ENCODE results near the gene DNAJB4. TPM values are rescaled to one million over a fixed set of nuclear protein-coding genes. Genes with fewer than 3 reads are reported as not detected.

DNAJB4 gene
- total and polyA plus RNA-seq, 2 experiments from 2014 or later = 29.5 to 36.5 TPM

DNA sequence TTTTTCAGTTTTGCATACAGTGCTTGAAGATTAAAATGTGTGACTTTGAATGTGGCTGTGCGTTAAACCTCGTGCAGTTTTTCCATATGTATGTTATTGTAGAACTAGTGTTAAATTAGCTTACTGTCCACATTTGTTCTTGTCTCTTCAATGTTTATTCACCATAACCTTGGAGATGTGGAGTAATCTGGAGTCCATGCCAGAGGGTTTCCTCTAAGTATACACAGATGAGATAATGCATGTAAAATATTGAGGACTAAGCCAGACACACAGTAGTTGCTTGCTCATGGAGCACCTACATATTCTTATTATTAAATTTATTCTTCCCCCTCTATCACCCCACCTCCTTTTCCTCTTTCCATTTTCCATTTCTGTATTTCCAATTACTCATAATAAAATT, 33.3 kb downstream of the DNAJB4 start:
- TF ChIP-seq, protein P1, sequence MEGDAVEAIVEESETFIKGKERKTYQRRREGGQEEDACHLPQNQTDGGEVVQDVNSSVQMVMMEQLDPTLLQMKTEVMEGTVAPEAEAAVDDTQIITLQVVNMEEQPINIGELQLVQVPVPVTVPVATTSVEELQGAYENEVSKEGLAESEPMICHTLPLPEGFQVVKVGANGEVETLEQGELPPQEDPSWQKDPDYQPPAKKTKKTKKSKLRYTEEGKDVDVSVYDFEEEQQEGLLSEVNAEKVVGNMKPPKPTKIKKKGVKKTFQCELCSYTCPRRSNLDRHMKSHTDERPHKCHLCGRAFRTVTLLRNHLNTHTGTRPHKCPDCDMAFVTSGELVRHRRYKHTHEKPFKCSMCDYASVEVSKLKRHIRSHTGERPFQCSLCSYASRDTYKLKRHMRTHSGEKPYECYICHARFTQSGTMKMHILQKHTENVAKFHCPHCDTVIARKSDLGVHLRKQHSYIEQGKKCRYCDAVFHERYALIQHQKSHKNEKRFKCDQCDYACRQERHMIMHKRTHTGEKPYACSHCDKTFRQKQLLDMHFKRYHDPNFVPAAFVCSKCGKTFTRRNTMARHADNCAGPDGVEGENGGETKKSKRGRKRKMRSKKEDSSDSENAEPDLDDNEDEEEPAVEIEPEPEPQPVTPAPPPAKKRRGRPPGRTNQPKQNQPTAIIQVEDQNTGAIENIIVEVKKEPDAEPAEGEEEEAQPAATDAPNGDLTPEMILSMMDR (IDR thresholded peaks at IDR 0.05; ENCODE audit: poor library complexity) = no peak
- TF ChIP-seq EZH2phosphoT487 (IDR thresholded peaks at IDR 0.05; ENCODE audit: low read depth, severe bottlenecking, unreplicated experiment) (no peak), EZH2 (IDR thresholded peaks at IDR 0.05; ENCODE audit: borderline replicate concordance) (no peak)
- H3K9me2 ChIP-seq (replicated peaks; ENCODE audit: insufficient read depth) = no peaks in the 10 kb centered on the region
- H3K4me2 ChIP-seq = no peak overlapping the region
- no peaks in the 10 kb centered on the region for H3K36me3 ChIP-seq (replicated peaks; ENCODE audit: insufficient read depth, low read depth)
- no peaks in the 10 kb centered on the region for H3K27me3 ChIP-seq
- no peaks in the 10 kb centered on the region for H3K9me3 ChIP-seq (ENCODE audit: low read depth)
- WGBS (ENCODE audit: low lambda C conversion rate, missing lambda C conversion rate) = 87% methylated on average over 2 of the region's 2 CpGs
- H3K4me3 ChIP-seq = no peak overlapping the region
- H3K79me2 ChIP-seq = no peaks in the 10 kb centered on the region
- H4K20me1 ChIP-seq (ENCODE audit: insufficient read depth, poor library complexity, severe bottlenecking) = no peaks in the 10 kb centered on the region
- DNase-seq (ENCODE audit: low spot score) = no peak
- H3K4me1 ChIP-seq (ENCODE audit: insufficient read depth) = no peaks in the 10 kb centered on the region
- H3K27ac ChIP-seq = no peak overlapping the region
- no peak overlapping the region for H2AFZ ChIP-seq

DNA sequence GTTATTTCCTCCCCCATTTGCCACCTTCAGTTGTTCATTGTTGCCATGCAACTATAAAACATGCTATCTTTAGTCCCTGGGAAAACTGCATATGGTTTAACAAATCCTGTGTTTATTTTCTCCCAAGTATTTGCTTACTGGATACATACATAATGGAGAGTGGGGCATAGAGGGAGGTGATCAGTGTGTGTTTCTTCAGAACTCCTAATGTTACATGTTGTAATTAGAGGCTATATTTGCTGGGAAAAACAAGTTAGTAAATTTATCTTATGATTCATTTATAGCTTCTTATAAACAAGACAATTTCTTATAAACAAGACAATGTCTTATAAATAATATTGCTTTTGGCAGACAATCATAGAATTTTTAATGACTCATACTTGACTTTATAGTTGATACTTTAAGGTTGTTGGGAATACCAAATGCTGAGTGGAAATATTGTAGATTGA, 33.8 kb downstream of the DNAJB4 start:
- H3K4me2 ChIP-seq = no peak overlapping the region
- H4K20me1 ChIP-seq (ENCODE audit: insufficient read depth, poor library complexity, severe bottlenecking) = no peaks in the 10 kb centered on the region
- no peaks in the 10 kb centered on the region for H3K9me2 ChIP-seq (replicated peaks; ENCODE audit: insufficient read depth)
- H3K4me1 ChIP-seq (ENCODE audit: insufficient read depth) = no peaks in the 10 kb centered on the region
- no peak overlapping the region for H3K27ac ChIP-seq
- H3K4me3 ChIP-seq = no peak overlapping the region
- no peak overlapping the region for H2AFZ ChIP-seq
- no peaks in the 10 kb centered on the region for H3K9me3 ChIP-seq (ENCODE audit: low read depth)
- no peaks in the 10 kb centered on the region for H3K27me3 ChIP-seq
- no peaks in the 10 kb centered on the region for H3K36me3 ChIP-seq (replicated peaks; ENCODE audit: insufficient read depth, low read depth)
- TF ChIP-seq EZH2phosphoT487 (IDR thresholded peaks at IDR 0.05; ENCODE audit: low read depth, severe bottlenecking, unreplicated experiment) (no peak), EZH2 (IDR thresholded peaks at IDR 0.05; ENCODE audit: borderline replicate concordance) (no peak)
- TF ChIP-seq, protein P1 (IDR thresholded peaks at IDR 0.05; ENCODE audit: poor library complexity) = no peak
- no peaks in the 10 kb centered on the region for H3K79me2 ChIP-seq
- DNase-seq (ENCODE audit: low spot score) = no peak

DNA sequence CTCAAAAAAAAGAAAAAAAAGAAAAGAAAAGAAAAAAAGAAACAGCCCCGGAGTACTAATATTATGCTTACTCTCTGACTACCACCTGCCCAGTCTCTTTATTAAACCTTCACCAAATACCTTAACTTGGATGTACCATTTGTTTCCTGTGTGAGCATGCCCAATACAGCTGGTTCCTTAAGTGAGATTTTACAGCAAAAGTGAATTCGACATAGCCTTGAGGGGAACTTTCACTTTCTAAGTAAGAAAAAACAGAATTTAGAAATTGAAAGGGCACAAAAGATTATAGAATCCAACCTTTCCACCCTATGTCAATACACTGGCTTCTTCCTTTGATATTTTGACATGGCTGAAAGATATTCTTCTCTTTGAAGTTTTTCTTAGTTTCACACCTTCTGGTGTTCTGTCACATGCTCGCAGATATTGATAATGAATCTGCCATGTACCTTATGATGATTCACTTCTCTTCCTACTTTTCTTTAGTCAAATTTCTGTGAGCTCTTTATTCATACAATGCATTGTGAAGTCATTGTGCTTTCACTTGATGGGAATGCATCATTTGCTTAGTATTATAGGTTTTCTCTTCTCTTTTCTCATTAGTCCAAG, 35.8 kb downstream of the DNAJB4 start:
- Histone ChIP-seq H3K4me2 (no peak overlapping the region), H3K27me3 (peaks cover 9% of the 10 kb centered on the region), H3K9me2 (replicated peaks; ENCODE audit: insufficient read depth) (no peaks in the 10 kb centered on the region), H3K9me3 (ENCODE audit: low read depth) (no peaks in the 10 kb centered on the region), H3K4me3 (no peak overlapping the region), H4K20me1 (ENCODE audit: insufficient read depth, poor library complexity, severe bottlenecking) (no peaks in the 10 kb centered on the region), H3K79me2 (no peaks in the 10 kb centered on the region), H3K4me1 (ENCODE audit: insufficient read depth) (peaks cover 4% of the 10 kb centered on the region), H2AFZ (no peak overlapping the region), H3K27ac (no peak overlapping the region), H3K36me3 (replicated peaks; ENCODE audit: insufficient read depth, low read depth) (no peaks in the 10 kb centered on the region)
- TF ChIP-seq, protein P1 (IDR thresholded peaks at IDR 0.05; ENCODE audit: poor library complexity) = no peak
- TF ChIP-seq EZH2phosphoT487 (IDR thresholded peaks at IDR 0.05; ENCODE audit: low read depth, severe bottlenecking, unreplicated experiment) = no peak
- 76% methylated on average over 3 of the region's 3 CpGs for WGBS (ENCODE audit: low lambda C conversion rate, missing lambda C conversion rate)
- DNase-seq (ENCODE audit: low spot score) = no peak
